Naive thymus-derived CD4-positive, alpha-beta T cell (primary cell): ENCODE results near the gene C1QTNF1. TPM values are rescaled to one million over a fixed set of nuclear protein-coding genes. Genes with fewer than 3 reads are reported as not detected.

ENCODE experiments used
- ATAC-seq: fragments of 150-1000 bp; cut with Tn5 transposase; 2 replicates; pipeline ENCODE4 v1.10.0; 2021; ENCODE audit warnings: mild to moderate bottlenecking, moderate library complexity
- CTCF ChIA-PET: fragments of 350-600 bp; sonication (Branson Sonifier 250); formaldehyde crosslinking; loops from one replicate; lab custom pipeline; 2021; ENCODE audit warnings: antibody characterized with exemption; lab: Charles Lee
- POLR2A ChIA-PET: fragments of 350-600 bp; sonication (Branson Sonifier 250); formaldehyde crosslinking; loops from one replicate; lab custom pipeline; 2021; ENCODE audit warnings: antibody characterized with exemption, inconsistent platforms; lab: Charles Lee
- DNase-seq, 9 donors: peaks; one replicate each; pipeline versions ENCODE4 v3.0.0 to v3.0.0-alpha.2; 2020 to 2022; ENCODE audit warnings: mixed read lengths in 1 of 9
- H3K27ac ChIP-seq: one replicate; pipeline ENCODE4 v1.7.0; 2013; ENCODE audit warnings: mild to moderate bottlenecking, low read depth, low read length, moderate library complexity
- H3K27me3 ChIP-seq, 2 donors: one replicate each; pipeline ENCODE4 v1.7.0; 2013; ENCODE audit warnings: low read length in 2 of 2, mild to moderate bottlenecking in 2 of 2, moderate library complexity in 2 of 2; ENCODE audit not compliant: control insufficient read depth in 2 of 2, insufficient read depth in 2 of 2
- H3K36me3 ChIP-seq, 3 experiments: 1 replicate in 2 of 3; 2 replicates in 1 of 3; pipeline ENCODE4 v1.7.0; 2013; ENCODE audit warnings: low read length in 3 of 3, mild to moderate bottlenecking in 3 of 3, moderate library complexity in 1 of 3; ENCODE audit not compliant: insufficient read depth in 3 of 3, control insufficient read depth in 2 of 3
- H3K4me1 ChIP-seq, 2 donors: one replicate each; pipeline ENCODE4 v1.7.0; 2013; ENCODE audit warnings: low read length in 2 of 2, mild to moderate bottlenecking in 2 of 2, moderate library complexity in 1 of 2; ENCODE audit not compliant: control insufficient read depth in 2 of 2, insufficient read depth in 2 of 2
- H3K4me3 ChIP-seq: 2 replicates; pipeline ENCODE4 v1.7.0; 2013; ENCODE audit warnings: mild to moderate bottlenecking, low read length
- H3K9me3 ChIP-seq, 3 experiments: 1 replicate in 2 of 3; 2 replicates in 1 of 3; pipeline ENCODE4 v1.7.0; 2013; ENCODE audit warnings: low read length in 3 of 3; ENCODE audit not compliant: control insufficient read depth in 2 of 3
- H3K27ac Mint-ChIP-seq, 9 donors: one replicate each; pipeline ENCODE4 v1.8.0; 2020 to 2022; ENCODE audit warnings: mixed read lengths in 9 of 9, mild to moderate bottlenecking in 8 of 9, moderate library complexity in 5 of 9, inconsistent platforms in 2 of 9
- H3K27me3 Mint-ChIP-seq, 5 donors: one replicate each; pipeline ENCODE4 v1.8.0; 2021 to 2022; ENCODE audit warnings: mixed read lengths in 5 of 5, mild to moderate bottlenecking in 1 of 5
- H3K36me3 Mint-ChIP-seq, 5 donors: one replicate each; pipeline ENCODE4 v1.8.0; 2020 to 2022; ENCODE audit warnings: mixed read lengths in 5 of 5, mild to moderate bottlenecking in 3 of 5, inconsistent platforms in 1 of 5
- H3K4me1 Mint-ChIP-seq, 7 donors: one replicate each; pipeline ENCODE4 v1.8.0; 2020 to 2022; ENCODE audit warnings: mixed read lengths in 7 of 7, mild to moderate bottlenecking in 3 of 7, inconsistent platforms in 1 of 7
- H3K4me3 Mint-ChIP-seq, 10 donors: one replicate each; pipeline ENCODE4 v1.8.0; 2020 to 2022; ENCODE audit warnings: mild to moderate bottlenecking in 10 of 10, mixed read lengths in 10 of 10, moderate library complexity in 6 of 10, inconsistent platforms in 2 of 10
- H3K9me3 Mint-ChIP-seq, 11 donors: one replicate each; pipeline ENCODE4 v1.8.0; 2020 to 2022; ENCODE audit warnings: mixed read lengths in 11 of 11, mild to moderate bottlenecking in 4 of 11, inconsistent platforms in 1 of 11, moderate library complexity in 1 of 11
- intact Hi-C, 2 donors: fragments of 100-400 bp; cut with micrococcal nuclease; formaldehyde crosslinking; loops; one replicate each; pipeline ENCODE4 v1.15.1; 2023
- polyA plus RNA-seq, 2 donors: library from polyadenylated mRNA; unstranded; fragments of 300-500 nt; fragmentation: Illumina TruSeq; gene quantifications; one replicate each; pipeline ENCODE4 v1.2.3, GENCODE V29; 2021
- total RNA-seq, 6 experiments: library from RNA in 5 of 6; stranded (reverse) in 5 of 6; gene quantifications; 1 replicate in 5 of 6; 2 replicates in 1 of 6; pipeline ENCODE4 v1.2.3 and lab custom pipeline; 2021 to 2026

The C1QTNF1 gene
- total and polyA plus RNA-seq, 7 experiments from 2014 or later, result 0.10 TPM; not detected in 6

- CTCF ChIA-PET, result no interaction called here
- peaks cover 0 to 6% of the 10 kb centered on the region in 2 donors for H3K27me3 ChIP-seq
- no peak overlapping the region for H3K27ac ChIP-seq
- H3K36me3 ChIP-seq, result no peaks in the 10 kb centered on the region
- intact Hi-C loops, result no loop called here
- Mint-ChIP-seq H3K4me3 (no peak overlapping the region), H3K27ac (no peak overlapping the region), H3K4me1 (peaks cover 4 to 8% (median 6%) of the 10 kb centered on the region in 7 donors), H3K36me3 (no peaks in the 10 kb centered on the region), H3K9me3 (no peaks in the 10 kb centered on the region), H3K27me3 (peaks cover 22 to 37% (median 29%) of the 10 kb centered on the region in 5 donors)
- no peaks in the 10 kb centered on the region for H3K9me3 ChIP-seq
- no peak for ATAC-seq
- no peak for DNase-seq
- H3K4me1 ChIP-seq, result peaks cover 0 to 9% of the 10 kb centered on the region in 2 donors
- no peak overlapping the region for H3K4me3 ChIP-seq
- POLR2A ChIA-PET, result no interaction called here
Measured at GRCh38 chr17:79094261-79094660, 70.3 kb downstream of the C1QTNF1 start.

DNA sequence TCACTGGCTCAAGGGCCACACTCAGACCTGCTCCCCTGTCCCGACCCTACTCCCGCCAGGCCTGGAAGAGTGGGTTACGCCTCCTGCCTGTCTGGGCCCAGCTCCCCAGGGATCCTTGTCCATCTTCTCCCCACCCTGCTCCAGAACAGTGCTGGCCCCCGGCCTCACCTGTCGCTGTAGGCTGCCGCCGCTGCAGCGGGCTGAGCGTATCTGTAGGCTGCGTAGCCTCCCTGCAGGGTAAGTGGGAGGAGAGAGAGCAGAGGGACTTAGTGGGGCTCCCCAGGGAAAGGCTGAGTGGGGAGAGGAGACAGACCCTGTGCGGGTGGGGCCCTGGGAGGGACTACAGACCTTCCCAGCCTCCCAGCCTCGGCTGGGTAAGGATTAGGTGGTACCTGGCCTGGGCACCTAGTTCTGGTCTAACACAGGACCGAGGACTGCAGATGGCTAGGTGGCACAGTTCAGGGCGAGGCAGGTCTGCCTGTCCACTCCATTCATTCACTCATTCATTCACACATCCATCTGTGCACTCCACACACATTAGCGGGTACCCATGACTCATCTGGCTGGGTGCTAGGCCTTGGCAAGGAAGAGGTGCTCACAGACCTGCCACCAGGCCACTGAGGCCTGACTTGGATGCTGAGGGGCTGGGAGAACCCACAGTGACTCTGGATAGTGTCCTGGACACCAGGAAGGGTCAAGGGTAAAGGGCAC, 71.5 kb downstream of the C1QTNF1 start:
- Mint-ChIP-seq H3K4me3 (peak overlapping the region in 2 of 10 donors; percentile 37 to 38), H3K27me3 (peaks cover 25 to 40% (median 29%) of the 10 kb centered on the region in 5 donors), H3K9me3 (no peaks in the 10 kb centered on the region), H3K27ac (no peak overlapping the region), H3K36me3 (no peaks in the 10 kb centered on the region), H3K4me1 (peaks cover 4 to 8% (median 6%) of the 10 kb centered on the region in 7 donors)
- no peaks in the 10 kb centered on the region for H3K36me3 ChIP-seq
- intact Hi-C loops, result no loop called here
- ChIA-PET CTCF (interaction anchor here (0.5 to 0.6 kb wide), 2 partner anchors 12 to 317 kb away, joined by 3 to 5 read pairs; no protein-coding TSS in a partner anchor), POLR2A (interaction anchor here (0.6 kb wide), 1 partner anchor 10 kb away, joined by 3 read pairs; no protein-coding TSS in a partner anchor)
- DNase-seq (no peak), ATAC-seq (no peak)
- no peak overlapping the region for H3K4me3 ChIP-seq
- peaks cover 0 to 9% of the 10 kb centered on the region in 2 donors for H3K4me1 ChIP-seq
- no peaks in the 10 kb centered on the region for H3K9me3 ChIP-seq
- H3K27ac ChIP-seq, result no peak overlapping the region
- peaks cover 0 to 6% of the 10 kb centered on the region in 2 donors for H3K27me3 ChIP-seq

DNA sequence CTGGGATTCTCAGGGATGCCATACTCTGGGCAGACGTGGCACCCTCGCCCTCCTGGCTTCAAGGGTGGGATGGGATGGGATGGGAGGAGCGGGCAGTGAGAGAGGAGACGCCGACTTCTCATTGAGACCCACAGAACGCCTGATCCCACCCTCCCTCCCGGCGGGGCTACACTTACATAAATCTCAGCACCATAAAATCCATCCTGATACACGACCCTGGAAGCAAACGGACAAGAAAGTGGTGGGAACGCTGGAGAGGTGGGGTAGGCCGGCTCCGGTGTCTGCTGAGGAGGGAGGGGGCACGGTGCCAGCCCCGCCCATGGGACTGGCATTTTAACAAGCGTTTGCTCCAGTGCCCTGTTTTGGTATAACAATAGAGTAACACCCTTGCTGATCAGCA, 72.5 kb downstream of the C1QTNF1 start:
- ChIA-PET CTCF (interaction anchor here (0.6 kb wide), 1 partner anchor 317 kb away, joined by 5 read pairs; no protein-coding TSS in a partner anchor), POLR2A (no interaction called here)
- no peaks in the 10 kb centered on the region for H3K36me3 ChIP-seq
- H3K27me3 ChIP-seq, result peaks cover 0 to 6% of the 10 kb centered on the region in 2 donors
- peaks cover 0 to 9% of the 10 kb centered on the region in 2 donors for H3K4me1 ChIP-seq
- Mint-ChIP-seq H3K36me3 (no peaks in the 10 kb centered on the region), H3K27ac (no peak overlapping the region), H3K4me1 (peaks cover 4 to 8% (median 6%) of the 10 kb centered on the region in 7 donors), H3K27me3 (peaks cover 25 to 40% (median 29%) of the 10 kb centered on the region in 5 donors), H3K4me3 (no peak overlapping the region), H3K9me3 (no peaks in the 10 kb centered on the region)
- ATAC-seq, result no peak
- DNase-seq, result no peak
- H3K4me3 ChIP-seq, result no peak overlapping the region
- no peaks in the 10 kb centered on the region for H3K9me3 ChIP-seq
- no peak overlapping the region for H3K27ac ChIP-seq
- intact Hi-C loops, result no loop called here

GRCh38 chr17:79097226-79098055, 73.5 kb downstream of the C1QTNF1 start:
- no peak for DNase-seq
- H3K4me3 Mint-ChIP-seq, result peak overlapping the region in 4 of 10 donors; percentile 45 to 59 (median 54)

GRCh38 chr17:79098282-79098867, 74.4 kb downstream of the C1QTNF1 start:
- no peak for DNase-seq
- H3K4me3 ChIP-seq, result no peak overlapping the region
- no peaks in the 10 kb centered on the region for H3K9me3 Mint-ChIP-seq
- H3K4me1 Mint-ChIP-seq, result peaks cover 0 to 6% (median 3%) of the 10 kb centered on the region in 7 donors
- H3K36me3 ChIP-seq, result no peaks in the 10 kb centered on the region
- POLR2A ChIA-PET, result no interaction called here
- no peaks in the 10 kb centered on the region for H3K9me3 ChIP-seq
- H3K36me3 Mint-ChIP-seq, result no peaks in the 10 kb centered on the region
- intact Hi-C loops, result no loop called here
- peak overlapping the region in 3 of 10 donors; percentile 2 to 59 (median 48) for H3K4me3 Mint-ChIP-seq
- H3K4me1 ChIP-seq, result peaks cover 0 to 2% of the 10 kb centered on the region in 2 donors
- CTCF ChIA-PET, result no interaction called here
- H3K27me3 ChIP-seq, result peaks cover 0 to 6% of the 10 kb centered on the region in 2 donors
- peaks cover 24 to 53% (median 30%) of the 10 kb centered on the region in 5 donors for H3K27me3 Mint-ChIP-seq
- no peak overlapping the region for H3K27ac ChIP-seq
- peak overlapping the region in 1 of 9 donors; percentile 34 for H3K27ac Mint-ChIP-seq
- ATAC-seq, result no peak

More at GRCh38 chr17:79097226-79098055, 73.5 kb downstream of the C1QTNF1 start:
- peaks cover under 1 to 8% (median 6%) of the 10 kb centered on the region in 7 donors for H3K4me1 Mint-ChIP-seq
- Histone ChIP-seq H3K4me3 (no peak overlapping the region), H3K27me3 (peaks cover 0 to 6% of the 10 kb centered on the region in 2 donors), H3K27ac (no peak overlapping the region), H3K36me3 (no peaks in the 10 kb centered on the region), H3K4me1 (peaks cover 0 to 9% of the 10 kb centered on the region in 2 donors), H3K9me3 (no peaks in the 10 kb centered on the region)
- H3K27me3 Mint-ChIP-seq, result peaks cover 25 to 45% (median 26%) of the 10 kb centered on the region in 5 donors
- peak; percentile 17 for ATAC-seq
- ChIA-PET POLR2A (no interaction called here), CTCF (no interaction called here)
- no peak overlapping the region for H3K27ac Mint-ChIP-seq
- H3K36me3 Mint-ChIP-seq, result no peaks in the 10 kb centered on the region
- no peaks in the 10 kb centered on the region for H3K9me3 Mint-ChIP-seq
- intact Hi-C loops, result no loop called here
